ENCODE measurements around the gene LBR. TPM values are rescaled to one million over a fixed set of nuclear protein-coding genes. Genes with fewer than 3 reads are reported as not detected.

The LBR gene
- total RNA-seq (11.1 and 22.0 TPM in 2 replicates), polyA plus RNA-seq (27.0 and 32.7 TPM in 2 replicates)

DNA sequence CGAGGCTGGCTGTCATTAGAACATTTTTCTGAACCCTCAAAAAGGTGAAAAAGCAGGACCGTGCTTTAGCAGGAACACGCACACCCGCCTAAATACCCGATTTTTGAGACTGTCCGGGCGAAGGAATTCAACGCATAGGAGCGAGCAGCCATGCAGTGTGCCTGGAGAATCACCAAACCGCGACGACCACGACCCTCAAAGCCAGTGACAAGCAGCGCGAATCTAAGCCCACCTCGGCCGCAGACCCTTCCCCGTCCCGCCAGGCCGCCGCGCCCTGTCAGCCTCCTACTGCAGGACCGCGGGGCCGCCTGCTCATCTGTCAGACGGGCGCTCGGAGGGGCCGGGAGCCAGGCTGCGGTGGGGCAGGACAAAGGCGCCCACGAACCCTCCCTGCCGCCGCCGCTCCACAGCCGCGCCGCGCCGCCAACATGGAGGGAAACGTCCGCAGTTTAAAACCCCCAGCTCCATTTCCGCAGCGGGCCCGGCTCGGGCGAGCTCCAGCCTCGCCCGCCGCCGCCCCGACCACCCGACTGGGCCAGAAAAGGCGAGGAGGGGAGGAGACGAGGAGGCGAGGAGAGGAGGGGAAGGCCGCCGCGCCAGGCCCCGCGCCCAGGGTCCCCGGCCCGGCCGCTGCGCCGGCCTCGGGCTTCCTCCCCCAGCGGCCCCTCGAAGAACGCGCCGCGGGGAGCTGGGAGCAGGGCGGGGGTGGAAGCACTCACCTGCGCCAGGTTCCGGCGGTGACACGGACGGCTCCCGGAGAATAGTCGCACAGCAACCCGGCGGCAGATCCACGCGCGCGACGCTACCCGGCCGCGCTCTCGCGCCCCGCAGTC lies at the start of gene LBR:
LBR (minus strand) TSS at position 804 of the 833 bp plus-strand sequence. CDS start 3,963 bp downstream, outside the sequence.
- H3K4me1 ChIP-seq (ENCODE audit: low read depth): peaks cover 14% of the 10 kb centered on the region
- peak within 1 kb of the TSS; percentile 68 for H3K27ac ChIP-seq
- H3K4me3 ChIP-seq: peak within 1 kb of the TSS; percentile 60
- peak; percentile 47 to 67 for DNase-seq (ENCODE audit: low read depth in 1 of 2, low spot score in 1 of 2)
- H3K36me3 ChIP-seq: no peaks in the 10 kb centered on the region
- H3K9me3 ChIP-seq (ENCODE audit: low read depth): no peaks in the 10 kb centered on the region
- TF ChIP-seq CTCF (IDR thresholded peaks at IDR 0.05; ENCODE audit: low read depth, low read length): no peak
- H3K27me3 ChIP-seq: peaks cover 7% of the 10 kb centered on the region

DNA sequence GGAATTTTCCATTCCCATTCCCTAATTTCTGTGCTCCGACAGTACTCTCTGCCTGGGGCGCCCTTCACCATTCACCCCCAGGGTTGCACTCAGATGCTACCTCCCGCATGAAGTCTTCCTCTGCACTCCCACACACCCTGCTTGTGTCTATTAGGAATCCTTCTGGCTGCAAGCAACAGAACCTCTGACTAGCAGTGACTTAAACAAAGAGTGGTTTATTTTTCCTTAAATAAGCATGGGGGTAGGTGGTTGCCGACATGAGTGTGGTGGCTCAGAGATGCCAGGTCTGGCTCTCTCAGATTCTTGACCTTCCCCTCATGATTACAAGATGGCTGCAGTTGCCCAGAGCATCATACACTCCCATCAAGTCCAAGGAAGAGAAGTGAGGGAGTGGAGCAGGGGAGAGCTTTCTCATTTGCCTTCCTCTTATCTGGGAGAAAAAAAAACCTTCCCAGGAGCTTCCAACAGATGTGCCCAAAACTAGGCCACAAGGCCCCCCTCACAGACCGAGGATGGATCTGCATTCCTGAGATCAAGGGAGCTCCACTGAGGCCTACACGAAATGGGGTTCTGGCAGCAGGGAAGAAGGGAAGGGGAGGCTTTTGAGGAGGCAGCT lies 49.6 kb upstream of the LBR start:
- Histone ChIP-seq H3K9me3 (ENCODE audit: low read depth) (no peaks in the 10 kb centered on the region), H3K27ac (no peak overlapping the region), H3K4me3 (no peak overlapping the region), H3K27me3 (no peaks in the 10 kb centered on the region), H3K36me3 (no peaks in the 10 kb centered on the region), H3K4me1 (ENCODE audit: low read depth) (no peaks in the 10 kb centered on the region)
- DNase-seq (ENCODE audit: low read depth in 1 of 2, low spot score in 1 of 2): no peak
- no peak for TF ChIP-seq CTCF (IDR thresholded peaks at IDR 0.05; ENCODE audit: low read depth, low read length)

DNA sequence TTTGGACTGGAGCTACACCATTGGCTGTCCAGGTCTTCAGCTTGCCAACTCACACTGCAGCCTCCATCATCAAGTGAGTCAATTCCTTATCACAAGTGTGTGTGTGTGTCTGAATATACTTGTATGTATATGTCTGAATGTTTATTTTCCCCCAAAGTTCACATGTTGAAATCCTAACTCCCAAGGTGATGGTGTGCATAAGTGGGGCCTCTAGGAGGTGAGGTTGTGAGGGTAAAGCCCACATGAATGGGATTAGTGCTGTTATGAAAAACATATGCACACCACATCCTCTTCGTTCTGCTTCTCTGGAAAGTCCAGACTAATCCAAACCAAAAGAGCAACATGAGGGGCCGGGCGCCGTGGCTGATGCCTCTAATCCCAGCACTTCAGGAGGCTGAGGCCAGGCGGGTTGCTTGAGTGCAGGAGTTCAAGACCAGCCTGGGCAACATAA lies 48.7 kb upstream of the LBR start:
- H3K27me3 ChIP-seq: no peaks in the 10 kb centered on the region
- H3K4me1 ChIP-seq (ENCODE audit: low read depth): no peaks in the 10 kb centered on the region
- no peaks in the 10 kb centered on the region for H3K36me3 ChIP-seq
- no peak for TF ChIP-seq CTCF (IDR thresholded peaks at IDR 0.05; ENCODE audit: low read depth, low read length)
- H3K9me3 ChIP-seq (ENCODE audit: low read depth): no peaks in the 10 kb centered on the region
- no peak overlapping the region for H3K27ac ChIP-seq
- no peak for DNase-seq (ENCODE audit: low read depth in 1 of 2, low spot score in 1 of 2)
- no peak overlapping the region for H3K4me3 ChIP-seq

GRCh38 chr1:225476100-225476511 lies 48.3 kb upstream of the LBR start:
- no peak for TF ChIP-seq CTCF (IDR thresholded peaks at IDR 0.05; ENCODE audit: low read depth, low read length)

GRCh38 chr1:225474986-225475820 lies 47.4 kb upstream of the LBR start:
- DNase-seq (ENCODE audit: low read depth in 1 of 2, low spot score in 1 of 2): peak; percentile 76 to 79
- no peaks in the 10 kb centered on the region for H3K9me3 ChIP-seq (ENCODE audit: low read depth)
- no peak overlapping the region for H3K27ac ChIP-seq
- H3K4me3 ChIP-seq: no peak overlapping the region
- no peaks in the 10 kb centered on the region for H3K27me3 ChIP-seq
- TF ChIP-seq CTCF (IDR thresholded peaks at IDR 0.05; ENCODE audit: low read depth, low read length): peak; percentile 100
- no peaks in the 10 kb centered on the region for H3K36me3 ChIP-seq
- H3K4me1 ChIP-seq (ENCODE audit: low read depth): no peaks in the 10 kb centered on the region

More at GRCh38 chr1:225476100-225476511, 48.3 kb upstream of the LBR start:
- no peaks in the 10 kb centered on the region for H3K36me3 ChIP-seq
- no peak overlapping the region for H3K4me3 ChIP-seq
- H3K27ac ChIP-seq: no peak overlapping the region
- no peaks in the 10 kb centered on the region for H3K9me3 ChIP-seq (ENCODE audit: low read depth)
- H3K27me3 ChIP-seq: no peaks in the 10 kb centered on the region
- H3K4me1 ChIP-seq (ENCODE audit: low read depth): no peaks in the 10 kb centered on the region
- no peak for DNase-seq (ENCODE audit: low read depth in 1 of 2, low spot score in 1 of 2)

Measured in cardiac muscle cell (in vitro differentiated cells and primary cell).